HepG2 (cell line): ENCODE results near the gene SOBP. TPM values are rescaled to one million over a fixed set of nuclear protein-coding genes. Genes with fewer than 3 reads are reported as not detected.

ENCODE experiments used
- ATAC-seq: fragments of 200-7000 bp; cut with Tn5 transposase; 3 replicates; pipeline ENCODE4 v1.9.1; 2020; ENCODE audit warnings: mild to moderate bottlenecking, moderate library complexity
- BruUV-seq: library from RNA; stranded (reverse); fragments of 400-500 nt; replicated peaks from 2 replicates; lab custom pipeline; 2021; lab: Mats Ljungman, UMichigan
- CTCF ChIA-PET: fragments of 300-600 bp; formaldehyde crosslinking; extraction: SDS; loops from one replicate; lab custom pipeline; 2021; ENCODE audit warnings: low total read pairs, inconsistent platforms, low intra/inter-chr PET ratio; lab: Yijun Ruan, JAX
- POLR2A ChIA-PET: fragments of 350-600 bp; sonication (Branson Sonifier 250); formaldehyde crosslinking; loops from one replicate; lab custom pipeline; 2020; ENCODE audit warnings: antibody characterized with exemption, inconsistent platforms; lab: Yijun Ruan, JAX
- DNase-seq: peaks from one replicate; pipeline ENCODE4 v3.0.0-alpha.2; 2015; ENCODE audit warnings: low spot score
- FAIRE-seq: peaks from 3 replicates; lab custom pipeline; 2011; peaks lifted over from hg19 to GRCh38; lab: Jason Lieb, UNC
- H2AFZ ChIP-seq: one replicate; pipeline ENCODE4 v1.6.1; 2011; ENCODE audit warnings: low read length, inconsistent platforms
- H3K27ac ChIP-seq: fragments of 300-600 bp; 3 replicates; pipeline ENCODE4 v1.8.0; 2011; ENCODE audit warnings: mixed run types, mild to moderate bottlenecking, mixed read lengths, low read length, inconsistent platforms; ENCODE audit not compliant: insufficient read depth; ENCODE audit errors: extremely low read length
- H3K27me3 ChIP-seq, 2 experiments: fragments of 200-600 bp in 1 of 2; 2 replicates in 1 of 2; 3 replicates in 1 of 2; pipeline versions ENCODE4 v1.6.0 to v1.8.0; 2011; ENCODE audit warnings: low read length in 2 of 2, mild to moderate bottlenecking in 2 of 2, moderate library complexity in 2 of 2, inconsistent platforms in 1 of 2; ENCODE audit not compliant: insufficient read depth in 2 of 2, control insufficient read depth in 1 of 2
- H3K36me3 ChIP-seq, 2 experiments: fragments of 200-600 bp in 1 of 2; replicated peaks in 1 of 2; 2 replicates in 1 of 2; 3 replicates in 1 of 2; pipeline versions ENCODE4 v1.5.1 to v1.8.0; 2011; ENCODE audit warnings: low read length in 2 of 2, inconsistent platforms in 1 of 2; ENCODE audit not compliant: insufficient read depth in 2 of 2, control insufficient read depth in 1 of 2
- H3K4me1 ChIP-seq: 2 replicates; pipeline ENCODE4 v1.5.1; 2012; ENCODE audit warnings: low read length, inconsistent platforms; ENCODE audit not compliant: insufficient read depth
- H3K4me2 ChIP-seq: 2 replicates; pipeline ENCODE4 v1.6.0; 2011; ENCODE audit warnings: low read depth, low read length, inconsistent platforms
- H3K4me3 ChIP-seq, 3 experiments: fragments of 200-600 bp in 1 of 3; sonication (generic), shearing (Covaris generic) in 1 of 3; replicated peaks in 1 of 3; 2 replicates each; pipeline ENCODE4 v1.5.1; 2011 to 2016; ENCODE audit warnings: low read length in 3 of 3, inconsistent platforms in 2 of 3, low read depth in 2 of 3, mild to moderate bottlenecking in 2 of 3, control low read depth in 1 of 3, mixed read lengths in 1 of 3; ENCODE audit not compliant: insufficient read depth in 1 of 3
- H3K79me2 ChIP-seq: one replicate; pipeline ENCODE4 v1.6.1; 2011; ENCODE audit warnings: low read length, inconsistent platforms; ENCODE audit not compliant: insufficient read depth
- H3K9ac ChIP-seq: 2 replicates; pipeline ENCODE4 v1.6.0; 2011; ENCODE audit warnings: mild to moderate bottlenecking, low read depth, low read length, inconsistent platforms; ENCODE audit not compliant: insufficient read depth
- H3K9me3 ChIP-seq: 2 replicates; pipeline ENCODE4 v1.5.1; 2012; ENCODE audit warnings: mild to moderate bottlenecking, low read length
- H4K20me1 ChIP-seq: 2 replicates; pipeline ENCODE4 v1.6.0; 2011; ENCODE audit warnings: inconsistent platforms, mild to moderate bottlenecking, low read length, moderate library complexity; ENCODE audit not compliant: insufficient read depth
- GTF2F1 ChIP-seq: fragments of 150-350 bp; IDR thresholded peaks from 2 replicates; pipeline ENCODE4 v1.6.1; 2014; ENCODE audit warnings: low read length
- HMGXB4 ChIP-seq, 2 experiments: sonication (generic) in 1 of 2; formaldehyde crosslinking in 1 of 2; IDR thresholded peaks; 2 replicates each; pipeline versions ENCODE4 v1.4.0 to v1.6.1; 2018 to 2020; ENCODE audit warnings: missing genetic modification reagents in 2 of 2, borderline replicate concordance in 1 of 2, low read depth in 1 of 2, mild to moderate bottlenecking in 1 of 2, missing biosample characterization in 1 of 2
- IKZF1 ChIP-seq: fragments of 450-650 bp; IDR thresholded peaks from 2 replicates; pipeline ENCODE4 v1.7.1; 2016
- JUN ChIP-seq: sonication (generic); formaldehyde crosslinking; IDR thresholded peaks from 2 replicates; pipeline ENCODE4 v1.4.0; 2020; ENCODE audit warnings: mild to moderate bottlenecking, missing genetic modification reagents
- JUNB ChIP-seq: sonication (generic); formaldehyde crosslinking; IDR thresholded peaks from 2 replicates; pipeline ENCODE4 v1.8.0; 2022; ENCODE audit warnings: missing genetic modification reagents, mild to moderate bottlenecking, borderline replicate concordance
- KDM2A ChIP-seq: sonication (generic); formaldehyde crosslinking; IDR thresholded peaks from 2 replicates; pipeline ENCODE4 v1.4.0; 2020; ENCODE audit warnings: low read depth, missing genetic modification reagents, borderline replicate concordance
- NFKBIZ ChIP-seq: IDR thresholded peaks from 2 replicates; pipeline ENCODE4 v1.6.1; 2018; ENCODE audit warnings: missing genetic modification reagents, missing compliant biosample characterization
- PHF8 ChIP-seq: sonication (generic); formaldehyde crosslinking; IDR thresholded peaks from 2 replicates; pipeline ENCODE4 v1.5.0; 2020; ENCODE audit warnings: missing genetic modification reagents
- ZBTB37 ChIP-seq: sonication (generic); formaldehyde crosslinking; IDR thresholded peaks from 2 replicates; pipeline ENCODE4 v1.4.0; 2020; ENCODE audit warnings: mild to moderate bottlenecking, missing genetic modification reagents
- ZFP90 ChIP-seq: sonication (generic); formaldehyde crosslinking; IDR thresholded peaks from 2 replicates; pipeline ENCODE4 v1.8.0; 2022; ENCODE audit warnings: missing genetic modification reagents, mild to moderate bottlenecking, inconsistent platforms, borderline replicate concordance
- ZNF232 ChIP-seq: sonication (generic); formaldehyde crosslinking; IDR thresholded peaks from 2 replicates; pipeline ENCODE4 v1.4.0; 2020; ENCODE audit warnings: missing genetic modification reagents, borderline replicate concordance
- ZNF280D ChIP-seq: sonication (generic); formaldehyde crosslinking; IDR thresholded peaks from 2 replicates; pipeline ENCODE4 v1.5.1; 2020; ENCODE audit warnings: mild to moderate bottlenecking, missing genetic modification reagents
- ZNF530 ChIP-seq: sonication (generic); formaldehyde crosslinking; IDR thresholded peaks from 2 replicates; pipeline ENCODE4 v1.5.0; 2020; ENCODE audit warnings: low read depth, mild to moderate bottlenecking, missing genetic modification reagents
- WGBS: methylation state at CpG from one replicate; pipeline ENCODE4 v1.1.6; 2017; ENCODE audit warnings: low lambda C conversion rate; 5-methylcytosine and 5-hydroxymethylcytosine counted together
- in situ Hi-C: cut with HindIII; loops from 2 replicates; pipeline ENCODE4 v1.10.0; 2017; ENCODE audit warnings: low pct_unique_long_range_greater_than_20kb; ENCODE audit not compliant: extremely low pct_ligation_motif_present
- intact Hi-C: fragments of 100-400 bp; cut with micrococcal nuclease; formaldehyde crosslinking; loops from one replicate; pipeline ENCODE4 v1.10.0; 2022; ENCODE audit not compliant: unreplicated experiment
- polyA plus RNA-seq, 8 experiments: library from polyadenylated mRNA; depleted of rRNA in 3 of 8; stranded (reverse) in 7 of 8; unstranded in 1 of 8; fragments of >200 nt; fragmentation: Illumina TruSeq in 4 of 8; extraction: Trizol in 4 of 8; gene quantifications; 2 replicates each; pipeline versions ENCODE4 v1.2.1 to v1.2.3, GENCODE V29; 2011 to 2016; ENCODE audit warnings: low read depth in 4 of 8, missing spikeins in 1 of 8, mixed read lengths in 1 of 8; ENCODE audit not compliant: insufficient read depth in 1 of 8
- total RNA-seq, 5 experiments: library from RNA; depleted of rRNA; stranded (reverse); fragments of >200 nt; fragmentation: Illumina TruSeq; extraction: Trizol; gene quantifications; 2 replicates each; pipeline ENCODE4 v1.2.3, GENCODE V29; 2016; ENCODE audit warnings: low read depth in 1 of 5

The SOBP gene
- total and polyA plus RNA-seq, 2 of the 13 experiments (the other 11 are each of a cell fraction or from before 2014, with no cell fraction given), result 1.5 to 6.9 TPM

DNA sequence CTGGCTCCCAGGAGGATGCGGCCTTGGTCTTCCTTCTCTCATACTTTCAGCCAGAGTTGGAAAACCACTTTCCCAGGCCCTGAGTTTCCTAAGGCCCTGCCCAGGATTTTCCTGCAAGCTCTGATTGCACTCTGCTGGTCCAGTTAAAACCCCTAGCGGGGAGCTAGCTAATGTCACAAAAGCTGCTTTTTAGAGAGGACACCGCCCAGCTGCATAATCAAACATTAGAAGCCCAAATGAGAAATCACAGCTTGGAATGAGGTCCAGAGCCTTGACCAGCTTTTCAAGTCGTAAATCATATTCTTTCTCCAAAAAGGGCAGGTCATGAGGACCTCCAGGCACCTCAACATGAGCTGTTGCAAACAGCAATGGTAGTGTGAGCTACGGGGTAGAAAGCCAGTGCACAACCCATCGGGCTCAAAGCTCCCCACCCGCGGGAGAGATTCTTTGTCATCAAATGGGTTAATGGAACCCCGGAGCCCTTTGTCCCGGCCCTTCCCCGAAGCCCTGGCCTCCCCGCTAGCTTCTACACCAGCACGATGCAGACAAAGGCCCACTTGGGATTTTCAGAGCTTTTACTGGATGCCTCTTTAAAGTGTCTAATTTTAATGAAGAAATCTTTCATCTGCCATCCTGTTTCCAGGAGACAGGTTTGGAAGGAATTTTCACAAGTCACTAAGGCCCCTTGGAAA is 200.2 kb downstream of the SOBP start:
- no peaks in the 10 kb centered on the region for H3K4me1 ChIP-seq
- intact Hi-C loops (no loop called here), in situ Hi-C loops (no loop called here)
- no peak overlapping the region for H2AFZ ChIP-seq
- H4K20me1 ChIP-seq, result no peaks in the 10 kb centered on the region
- DNase-seq (no peak), FAIRE-seq (no peak), ATAC-seq (no peak)
- BruUV-seq, result no TSS peak
- peaks cover 0 to 16% of the 10 kb centered on the region in 2 experiments for H3K27me3 ChIP-seq
- H3K36me3 ChIP-seq, result no peaks in the 10 kb centered on the region
- no peak overlapping the region for H3K4me2 ChIP-seq
- H3K4me3 ChIP-seq, result no peak overlapping the region
- H3K9ac ChIP-seq, result no peak overlapping the region
- no peaks in the 10 kb centered on the region for H3K9me3 ChIP-seq
- H3K27ac ChIP-seq, result no peak overlapping the region
- 44% methylated on average over 8 of the region's 13 CpGs for WGBS
- ChIA-PET POLR2A (no interaction called here), CTCF (no interaction called here)
- TF ChIP-seq JUNB (CRISPR knock-in tag) (no peak), IKZF1 (no peak), ZBTB37 (no peak), ZNF280D (CRISPR knock-in tag) (no peak), JUN (no peak), NFKBIZ (CRISPR knock-in tag) (no peak), ZNF232 (no peak), PHF8 (CRISPR knock-in tag) (no peak), GTF2F1 (no peak), ZNF530 (CRISPR knock-in tag) (no peak), HMGXB4 (CRISPR knock-in tag; IDR thresholded peaks at IDR 0.05; ENCODE audit: borderline replicate concordance in 1 of 2, low read depth in 1 of 2) (no peak), KDM2A (CRISPR knock-in tag) (no peak), ZFP90 (CRISPR knock-in tag) (no peak)
- no peaks in the 10 kb centered on the region for H3K79me2 ChIP-seq
